ENCODE results near the gene MARCO. TPM values are rescaled to one million over a fixed set of nuclear protein-coding genes. Genes with fewer than 3 reads are reported as not detected.
A peak's percentile ranks its signal among the peaks of the same experiment; 100 is the strongest.

MARCO gene
- total and polyA plus RNA-seq, 4 donors, result 20.3 to 833 (median 163) TPM

GRCh38 chr2:118971245-118972122, 29.5 kb downstream of the MARCO start:
- WGBS, 2 donors, result 86 to 93% methylated on average over 8 of the region's 8 CpGs
- H3K9ac ChIP-seq (ENCODE audit: insufficient read depth in 1 of 2, low read length in 2 of 2), result no peak overlapping the region
- H3K4me3 ChIP-seq, result no peak overlapping the region
- ATAC-seq (ENCODE audit: insufficient read depth, low FRiP score) (no peak), DNase-seq (no peak)
- H3K36me3 ChIP-seq (ENCODE audit: control insufficient read depth in 4 of 4, insufficient read depth in 4 of 4, low read length in 4 of 4), result no peaks in the 10 kb centered on the region
- H3K9me3 ChIP-seq (ENCODE audit: control insufficient read depth in 4 of 4, insufficient read depth in 3 of 4, low read length in 3 of 4), result peaks cover 0 to 6% (median under 1%) of the 10 kb centered on the region in 4 donors
- H3K27me3 ChIP-seq (ENCODE audit: control insufficient read depth in 3 of 3, insufficient read depth in 3 of 3, low read length in 2 of 3), result peaks cover 0 to 8% (median 0%) of the 10 kb centered on the region in 3 donors
- no peak for TF ChIP-seq CTCF (IDR thresholded peaks at IDR 0.05; ENCODE audit: control extremely low read depth, extremely low read depth)
- peak overlapping the region in 1 of 2 donors; percentile 28 for H3K27ac ChIP-seq (ENCODE audit: low read depth in 1 of 2, low read length in 1 of 2)
- no peaks in the 10 kb centered on the region for H3K4me1 ChIP-seq (ENCODE audit: control insufficient read depth in 5 of 5, insufficient read depth in 5 of 5, low read length in 5 of 5)

- 57 to 59% methylated on average over 4 of the region's 4 CpGs for WGBS, 2 donors
- no peak overlapping the region for H3K4me3 ChIP-seq
- H3K36me3 ChIP-seq (ENCODE audit: control insufficient read depth in 4 of 4, insufficient read depth in 4 of 4, low read length in 4 of 4), result no peaks in the 10 kb centered on the region
- H3K27ac ChIP-seq (ENCODE audit: low read depth in 1 of 2, low read length in 1 of 2), result peak overlapping the region in 1 of 2 donors; percentile 22
- no peak overlapping the region for H3K9ac ChIP-seq (ENCODE audit: insufficient read depth in 1 of 2, low read length in 2 of 2)
- H3K9me3 ChIP-seq (ENCODE audit: control insufficient read depth in 4 of 4, insufficient read depth in 3 of 4, low read length in 3 of 4), result peaks cover 0 to 12% (median under 1%) of the 10 kb centered on the region in 4 donors
- H3K4me1 ChIP-seq (ENCODE audit: control insufficient read depth in 5 of 5, insufficient read depth in 5 of 5, low read length in 5 of 5), result no peaks in the 10 kb centered on the region
- H3K27me3 ChIP-seq (ENCODE audit: control insufficient read depth in 3 of 3, insufficient read depth in 3 of 3, low read length in 2 of 3), result peaks cover 0 to 8% (median 0%) of the 10 kb centered on the region in 3 donors
- TF ChIP-seq CTCF (IDR thresholded peaks at IDR 0.05; ENCODE audit: control extremely low read depth, extremely low read depth), result no peak
- ATAC-seq (ENCODE audit: insufficient read depth, low FRiP score) (no peak), DNase-seq (peak in 1 of 3 donors; percentile 22)
Observed at GRCh38 chr2:118973542-118973951, 31.6 kb downstream of the MARCO start.

- WGBS, 2 donors, result 67 to 73% methylated on average over 13 of the region's 13 CpGs
- no peak for TF ChIP-seq CTCF (IDR thresholded peaks at IDR 0.05; ENCODE audit: control extremely low read depth, extremely low read depth)
- peak overlapping the region in 1 of 2 donors; percentile 22 for H3K27ac ChIP-seq (ENCODE audit: low read depth in 1 of 2, low read length in 1 of 2)
- H3K27me3 ChIP-seq (ENCODE audit: control insufficient read depth in 3 of 3, insufficient read depth in 3 of 3, low read length in 2 of 3), result peaks cover 0 to 8% (median 0%) of the 10 kb centered on the region in 3 donors
- H3K9ac ChIP-seq (ENCODE audit: insufficient read depth in 1 of 2, low read length in 2 of 2), result no peak overlapping the region
- no peaks in the 10 kb centered on the region for H3K36me3 ChIP-seq (ENCODE audit: control insufficient read depth in 4 of 4, insufficient read depth in 4 of 4, low read length in 4 of 4)
- peaks cover 0 to 12% (median under 1%) of the 10 kb centered on the region in 4 donors for H3K9me3 ChIP-seq (ENCODE audit: control insufficient read depth in 4 of 4, insufficient read depth in 3 of 4, low read length in 3 of 4)
- ATAC-seq (ENCODE audit: insufficient read depth, low FRiP score) (peak; percentile 55), DNase-seq (no peak)
- no peaks in the 10 kb centered on the region for H3K4me1 ChIP-seq (ENCODE audit: control insufficient read depth in 5 of 5, insufficient read depth in 5 of 5, low read length in 5 of 5)
- H3K4me3 ChIP-seq, result no peak overlapping the region
Observed at GRCh38 chr2:118974103-118974993, 32.4 kb downstream of the MARCO start.

Measured in lung (tissue), 12 donors.